HG02623 (cell line): ENCODE data around the gene PLK3.

Source experiments
- ATAC-seq: cut with Tn5 transposase; IDR thresholded peaks from one replicate; pipeline ENCODE4 v1.9.1; 2021; ENCODE audit warnings: moderate library complexity; ENCODE audit not compliant: unreplicated experiment

The PLK3 gene

GRCh38 chr1:44853201-44853600, 53.0 kb downstream of the PLK3 start:
- ATAC-seq: no peak

DNA sequence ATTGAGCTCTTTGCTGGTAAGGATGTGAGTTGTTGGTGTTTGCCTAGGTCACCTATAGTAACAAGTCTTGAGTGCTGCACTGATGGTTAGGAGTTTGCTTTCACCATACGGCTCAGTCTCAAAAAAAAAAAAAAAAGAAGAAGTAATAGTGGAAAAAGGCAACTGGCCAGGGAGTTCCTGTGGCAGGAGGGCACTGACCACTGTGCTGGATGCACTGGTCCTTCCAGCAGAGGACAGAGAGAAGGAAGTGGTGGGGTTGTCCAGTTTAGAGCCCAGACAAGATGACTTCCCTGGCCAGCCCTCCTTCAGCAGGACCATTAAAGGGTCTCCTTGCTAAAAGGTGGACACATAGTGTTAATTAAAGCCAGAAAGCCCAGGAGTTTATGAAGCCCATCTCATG, 54.8 kb downstream of the PLK3 start:
- ATAC-seq: no peak
